SK-N-SH treated with all-trans-retinoic acid at 6 μM for 48 hours (cell line): ENCODE results near the gene ABCC1.

Experiments used
- ATAC-seq: fragments of 200-7000 bp; cut with Tn5 transposase; 3 replicates; pipeline ENCODE4 v1.9.1; 2020; ENCODE audit warnings: mild to moderate bottlenecking, moderate library complexity
- ARNTL ChIP-seq: fragments of 450-650 bp; formaldehyde crosslinking; IDR thresholded peaks from 2 replicates; pipeline ENCODE4 v1.5.0; 2020; ENCODE audit warnings: low read depth, mild to moderate bottlenecking, moderate library complexity, borderline replicate concordance
- CREB5 ChIP-seq: fragments of 250-450 bp; sonication (Bioruptor Pico); IDR thresholded peaks from 2 replicates; pipeline ENCODE4 v1.5.1; 2020; ENCODE audit warnings: low read depth, mild to moderate bottlenecking, moderate library complexity
- CSDC2 ChIP-seq: fragments of 250-450 bp; sonication (Bioruptor Pico); IDR thresholded peaks from 2 replicates; pipeline ENCODE4 v1.5.0; 2020; ENCODE audit warnings: mild to moderate bottlenecking, moderate library complexity
- CSRNP3 ChIP-seq: fragments of 250-450 bp; sonication (Bioruptor Pico); IDR thresholded peaks from 2 replicates; pipeline ENCODE4 v1.5.1; 2021; ENCODE audit warnings: mild to moderate bottlenecking, moderate library complexity
- ESRRG ChIP-seq: fragments of 250-450 bp; sonication (Bioruptor Pico); IDR thresholded peaks from 2 replicates; pipeline ENCODE4 v1.6.1; 2021; ENCODE audit warnings: mild to moderate bottlenecking
- GLIS3 ChIP-seq: fragments of 250-450 bp; sonication (Bioruptor Pico); IDR thresholded peaks from 2 replicates; pipeline ENCODE4 v1.5.0; 2020; ENCODE audit warnings: mild to moderate bottlenecking, moderate library complexity
- ISL1 ChIP-seq: fragments of 250-450 bp; sonication (Bioruptor Pico); IDR thresholded peaks from 2 replicates; pipeline ENCODE4 v2.1.2; 2022; ENCODE audit warnings: mild to moderate bottlenecking, moderate library complexity
- OSR1 ChIP-seq: fragments of 250-450 bp; sonication (Bioruptor Pico); IDR thresholded peaks from 2 replicates; pipeline ENCODE4 v1.8.0; 2022; ENCODE audit warnings: moderate library complexity, mild to moderate bottlenecking, inconsistent platforms
- PATZ1 ChIP-seq: fragments of 250-450 bp; sonication (Bioruptor Pico); IDR thresholded peaks from 2 replicates; pipeline ENCODE4 v1.8.0; 2020; ENCODE audit warnings: mild to moderate bottlenecking, moderate library complexity, borderline replicate concordance
- POU6F1 ChIP-seq: fragments of 250-450 bp; sonication (Bioruptor Pico); IDR thresholded peaks from 2 replicates; pipeline ENCODE4 v1.8.0; 2021; ENCODE audit warnings: low read depth, mild to moderate bottlenecking, moderate library complexity, borderline replicate concordance
- PPARA ChIP-seq: fragments of 250-450 bp; sonication (Bioruptor Pico); IDR thresholded peaks from 2 replicates; pipeline ENCODE4 v1.5.0; 2020; ENCODE audit warnings: mild to moderate bottlenecking, borderline replicate concordance
- RARB ChIP-seq: fragments of 250-450 bp; sonication (Bioruptor Pico); IDR thresholded peaks from 2 replicates; pipeline ENCODE4 v1.8.0; 2021; ENCODE audit warnings: mild to moderate bottlenecking, moderate library complexity
- SNAI2 ChIP-seq: fragments of 250-450 bp; sonication (Bioruptor Pico); IDR thresholded peaks from 2 replicates; pipeline ENCODE4 v1.5.0; 2020; ENCODE audit warnings: mild to moderate bottlenecking, moderate library complexity
- TCF4 ChIP-seq: fragments of 250-450 bp; sonication (Bioruptor Pico); IDR thresholded peaks from 2 replicates; pipeline ENCODE4 v1.8.0; 2021; ENCODE audit warnings: mild to moderate bottlenecking, moderate library complexity, borderline replicate concordance
- TSHZ2 ChIP-seq: fragments of 250-450 bp; sonication (Bioruptor Pico); IDR thresholded peaks from 2 replicates; pipeline ENCODE4 v1.5.0; 2020; ENCODE audit warnings: mild to moderate bottlenecking, moderate library complexity
- ZC3H10 ChIP-seq: fragments of 250-450 bp; sonication (Bioruptor Pico); IDR thresholded peaks from 2 replicates; pipeline ENCODE4 v1.5.1; 2021; ENCODE audit warnings: mild to moderate bottlenecking, moderate library complexity
- ZFP30 ChIP-seq: fragments of 450-650 bp; formaldehyde crosslinking; IDR thresholded peaks from 2 replicates; pipeline ENCODE4 v1.5.0; 2022; ENCODE audit warnings: mild to moderate bottlenecking, moderate library complexity
- ZNF565 ChIP-seq: fragments of 450-650 bp; formaldehyde crosslinking; conservative IDR thresholded peaks from 2 replicates; pipeline ENCODE4 v1.5.0; 2020; ENCODE audit warnings: low read depth, mild to moderate bottlenecking, moderate library complexity
- ZNF70 ChIP-seq: fragments of 450-650 bp; formaldehyde crosslinking; IDR thresholded peaks from 2 replicates; pipeline ENCODE4 v1.5.0; 2020; ENCODE audit warnings: mild to moderate bottlenecking, moderate library complexity
- ZNF8 ChIP-seq: fragments of 450-650 bp; formaldehyde crosslinking; IDR thresholded peaks from 2 replicates; pipeline ENCODE4 v1.5.0; 2020; ENCODE audit warnings: mild to moderate bottlenecking, moderate library complexity

The ABCC1 gene

GRCh38 chr16:15970743-15971439 lies 21.5 kb downstream of the ABCC1 start (continued):
- no peak for TF ChIP-seq ZNF565 (CRISPR knock-in tag)
- TF ChIP-seq POU6F1 (CRISPR knock-in tag), result no peak
- no peak for TF ChIP-seq GLIS3

GRCh38 chr16:15971440-15971815 lies 22.0 kb downstream of the ABCC1 start:
- TF ChIP-seq ZNF70 (CRISPR knock-in tag) (no peak), ISL1 (no peak), CREB5 (CRISPR knock-in tag) (no peak), TCF4 (CRISPR knock-in tag) (no peak), ZFP30 (no peak), ZC3H10 (CRISPR knock-in tag) (no peak), POU6F1 (CRISPR knock-in tag) (no peak), TSHZ2 (no peak), SNAI2 (no peak), RARB (CRISPR knock-in tag) (no peak), ARNTL (no peak)
- TF ChIP-seq, all 23 proteins: peak for 0
- no peak for ATAC-seq

- ATAC-seq, result no peak
- TF ChIP-seq ZFP30 (no peak), CREB5 (CRISPR knock-in tag) (no peak), PATZ1 (CRISPR knock-in tag) (no peak)
Measured at GRCh38 chr16:15972046-15972868, 22.8 kb downstream of the ABCC1 start.

GRCh38 chr16:15973421-15973820 lies 24.0 kb downstream of the ABCC1 start:
- ATAC-seq, result no peak
- TF ChIP-seq ZNF70 (CRISPR knock-in tag) (no peak), ZNF8 (no peak), OSR1 (CRISPR knock-in tag) (no peak), TCF4 (CRISPR knock-in tag) (no peak), GLIS3 (no peak), ARNTL (no peak), PATZ1 (CRISPR knock-in tag) (no peak), RARB (CRISPR knock-in tag) (no peak), CSDC2 (CRISPR knock-in tag) (no peak), ESRRG (CRISPR knock-in tag) (no peak), CSRNP3 (CRISPR knock-in tag) (no peak), PPARA (CRISPR knock-in tag) (no peak)
